GM13976 (cell line): Measurements from ENCODE around the gene FDXACB1.

Source experiments
- DNase-seq: peaks from one replicate; pipeline ENCODE4 v3.0.0; 2012; ENCODE audit warnings: low spot score
- in situ Hi-C: fragments of 300-500 bp; cut with MboI; formaldehyde crosslinking; loops from one replicate; pipeline ENCODE4 v1.12.0; 2022; ENCODE audit warnings: low sequenced_read_pairs, mixed read lengths, inconsistent platforms; ENCODE audit not compliant: unreplicated experiment
- TF ChIP-seq, protein P1 (sequence below): IDR thresholded peaks from 2 replicates; pipeline ENCODE4 v1.5.1; 2012; ENCODE audit warnings: borderline replicate concordance, mild to moderate bottlenecking; ENCODE audit not compliant: insufficient read depth; ENCODE audit errors: extremely low read depth, missing control alignments, control extremely low read depth

Gene FDXACB1

GRCh38 chr11:111913997-111914396 lies 35.0 kb upstream of the FDXACB1 start:
- in situ Hi-C loops: no loop called here
- TF ChIP-seq, protein P1, sequence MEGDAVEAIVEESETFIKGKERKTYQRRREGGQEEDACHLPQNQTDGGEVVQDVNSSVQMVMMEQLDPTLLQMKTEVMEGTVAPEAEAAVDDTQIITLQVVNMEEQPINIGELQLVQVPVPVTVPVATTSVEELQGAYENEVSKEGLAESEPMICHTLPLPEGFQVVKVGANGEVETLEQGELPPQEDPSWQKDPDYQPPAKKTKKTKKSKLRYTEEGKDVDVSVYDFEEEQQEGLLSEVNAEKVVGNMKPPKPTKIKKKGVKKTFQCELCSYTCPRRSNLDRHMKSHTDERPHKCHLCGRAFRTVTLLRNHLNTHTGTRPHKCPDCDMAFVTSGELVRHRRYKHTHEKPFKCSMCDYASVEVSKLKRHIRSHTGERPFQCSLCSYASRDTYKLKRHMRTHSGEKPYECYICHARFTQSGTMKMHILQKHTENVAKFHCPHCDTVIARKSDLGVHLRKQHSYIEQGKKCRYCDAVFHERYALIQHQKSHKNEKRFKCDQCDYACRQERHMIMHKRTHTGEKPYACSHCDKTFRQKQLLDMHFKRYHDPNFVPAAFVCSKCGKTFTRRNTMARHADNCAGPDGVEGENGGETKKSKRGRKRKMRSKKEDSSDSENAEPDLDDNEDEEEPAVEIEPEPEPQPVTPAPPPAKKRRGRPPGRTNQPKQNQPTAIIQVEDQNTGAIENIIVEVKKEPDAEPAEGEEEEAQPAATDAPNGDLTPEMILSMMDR: no peak
- DNase-seq: no peak

GRCh38 chr11:111913031-111913861 lies 34.3 kb upstream of the FDXACB1 start:
- DNase-seq: no peak
- in situ Hi-C loops: no loop called here

GRCh38 chr11:111912535-111912934 lies 33.6 kb upstream of the FDXACB1 start, which contains the start of gene HSPB2:
TSS of gene HSPB2 (plus strand) at chr11:111912734. CDS start at chr11:111912830, 96 bp downstream.
- TF ChIP-seq, protein P1: no peak
- DNase-seq: no peak
- in situ Hi-C loops: no loop called here

More at GRCh38 chr11:111913031-111913861, 34.3 kb upstream of the FDXACB1 start:
- TF ChIP-seq, protein P1: no peak

- in situ Hi-C loops: no loop called here
- TF ChIP-seq, protein P1: no peak
- no peak for DNase-seq
These were observed 32.8 kb upstream of the FDXACB1 start, which contains the start of gene CRYAB for GRCh38 chr11:111911563-111912401. TSS of gene CRYAB (minus strand) at chr11:111911770. CDS start at chr11:111911724, 46 bp downstream.

- in situ Hi-C loops: no loop called here
- DNase-seq: no peak
- TF ChIP-seq, protein P1: no peak
These were observed 32.0 kb upstream of the FDXACB1 start for GRCh38 chr11:111910676-111911562.
